OCI-LY1 (cell line): Measurements from ENCODE around the gene GUCA1A.

Experiments used
- H2AFZ ChIP-seq: fragments of 200-600 bp; sonication (generic), shearing (Covaris generic); 2 replicates; pipeline ENCODE4 v1.6.0; 2014; ENCODE audit warnings: antibody characterized with exemption, mild to moderate bottlenecking, low read length
- H3F3A ChIP-seq: fragments of 200-600 bp; sonication (generic), shearing (Covaris generic); 2 replicates; pipeline ENCODE4 v1.6.0; 2014; ENCODE audit warnings: mild to moderate bottlenecking, antibody characterized with exemption, low read length, moderate library complexity; ENCODE audit not compliant: insufficient read depth
- H3K27ac ChIP-seq: fragments of 200-600 bp; sonication (generic); 2 replicates; pipeline ENCODE4 v1.5.1; 2014; ENCODE audit warnings: low read length, mixed run types, mild to moderate bottlenecking, low read depth; ENCODE audit not compliant: poor library complexity, severe bottlenecking
- H3K27me3 ChIP-seq: fragments of 200-600 bp; sonication (generic); 2 replicates; pipeline ENCODE4 v1.6.0; 2014; ENCODE audit warnings: antibody characterized with exemption, mild to moderate bottlenecking, low read length, moderate library complexity; ENCODE audit not compliant: insufficient read depth
- H3K36me3 ChIP-seq: fragments of 200-600 bp; sonication (generic); 2 replicates; pipeline ENCODE4 v1.6.1; 2014; ENCODE audit warnings: mild to moderate bottlenecking, antibody characterized with exemption, low read length, moderate library complexity, mixed read lengths; ENCODE audit not compliant: insufficient read depth
- H3K4me1 ChIP-seq: fragments of 200-600 bp; sonication (generic); 2 replicates; pipeline ENCODE4 v1.5.1; 2014; ENCODE audit warnings: mild to moderate bottlenecking, low read length, moderate library complexity; ENCODE audit not compliant: insufficient read depth, severe bottlenecking
- H3K4me2 ChIP-seq: fragments of 200-600 bp; sonication (generic), shearing (Covaris generic); 2 replicates; pipeline ENCODE4 v1.6.1; 2014; ENCODE audit warnings: low read length
- H3K4me3 ChIP-seq: fragments of 200-600 bp; sonication (generic); 2 replicates; pipeline ENCODE4 v1.5.1; 2014; ENCODE audit warnings: low read length, low read depth, mild to moderate bottlenecking, mixed read lengths; ENCODE audit not compliant: poor library complexity, severe bottlenecking
- H3K79me2 ChIP-seq: fragments of 200-600 bp; shearing (Covaris generic); 2 replicates; pipeline ENCODE4 v1.6.1; 2016; ENCODE audit warnings: mixed run types, low read length, mixed read lengths; ENCODE audit not compliant: insufficient read depth
- H3K9ac ChIP-seq: fragments of 200-600 bp; sonication (generic), shearing (Covaris generic); 2 replicates; pipeline ENCODE4 v1.6.1; 2014; ENCODE audit warnings: mild to moderate bottlenecking, low read length, mixed read lengths
- H3K9me2 ChIP-seq: fragments of 200-600 bp; sonication (generic), shearing (Covaris generic); 2 replicates; pipeline ENCODE4 v1.6.1; 2014; ENCODE audit warnings: low read depth, mild to moderate bottlenecking, low read length, mixed read lengths
- H3K9me3 ChIP-seq: fragments of 200-600 bp; shearing (Covaris generic); 2 replicates; pipeline ENCODE4 v1.6.1; 2014; ENCODE audit warnings: low read length, mixed read lengths
- H4K20me1 ChIP-seq: fragments of 200-600 bp; sonication (generic), shearing (Covaris generic); 2 replicates; pipeline ENCODE4 v1.6.0; 2016; ENCODE audit warnings: mild to moderate bottlenecking, low read length; ENCODE audit not compliant: insufficient read depth
- EZH2 ChIP-seq: fragments of 200-600 bp; sonication (generic), shearing (Covaris generic); IDR thresholded peaks from 2 replicates; pipeline ENCODE4 v1.8.0; 2017; ENCODE audit warnings: borderline replicate concordance, mixed run types, mild to moderate bottlenecking, antibody characterized with exemption, low read length, moderate library complexity, mixed read lengths
- TF ChIP-seq, protein P1 (sequence below): fragments of 200-600 bp; sonication (generic), shearing (Covaris generic); IDR thresholded peaks from 2 replicates; pipeline ENCODE4 v1.5.1; 2017; ENCODE audit warnings: mild to moderate bottlenecking, antibody characterized with exemption, low read length, moderate library complexity, mixed read lengths

GUCA1A gene

GRCh38 chr6:42177514-42178364 is 4.6 kb downstream of the GUCA1A start:
- H3K9me3 ChIP-seq, result no peaks in the 10 kb centered on the region
- peak overlapping the region; percentile 53 for H3K4me2 ChIP-seq
- no peak overlapping the region for H3K9ac ChIP-seq
- no peaks in the 10 kb centered on the region for H3K79me2 ChIP-seq
- H3K9me2 ChIP-seq, result no peaks in the 10 kb centered on the region
- H2AFZ ChIP-seq, result no peak overlapping the region
- peak overlapping the region; percentile 10 for H3K4me3 ChIP-seq
- H3K27ac ChIP-seq, result no peak overlapping the region
- H4K20me1 ChIP-seq, result no peaks in the 10 kb centered on the region
- no peaks in the 10 kb centered on the region for H3F3A ChIP-seq
- TF ChIP-seq, protein P1, sequence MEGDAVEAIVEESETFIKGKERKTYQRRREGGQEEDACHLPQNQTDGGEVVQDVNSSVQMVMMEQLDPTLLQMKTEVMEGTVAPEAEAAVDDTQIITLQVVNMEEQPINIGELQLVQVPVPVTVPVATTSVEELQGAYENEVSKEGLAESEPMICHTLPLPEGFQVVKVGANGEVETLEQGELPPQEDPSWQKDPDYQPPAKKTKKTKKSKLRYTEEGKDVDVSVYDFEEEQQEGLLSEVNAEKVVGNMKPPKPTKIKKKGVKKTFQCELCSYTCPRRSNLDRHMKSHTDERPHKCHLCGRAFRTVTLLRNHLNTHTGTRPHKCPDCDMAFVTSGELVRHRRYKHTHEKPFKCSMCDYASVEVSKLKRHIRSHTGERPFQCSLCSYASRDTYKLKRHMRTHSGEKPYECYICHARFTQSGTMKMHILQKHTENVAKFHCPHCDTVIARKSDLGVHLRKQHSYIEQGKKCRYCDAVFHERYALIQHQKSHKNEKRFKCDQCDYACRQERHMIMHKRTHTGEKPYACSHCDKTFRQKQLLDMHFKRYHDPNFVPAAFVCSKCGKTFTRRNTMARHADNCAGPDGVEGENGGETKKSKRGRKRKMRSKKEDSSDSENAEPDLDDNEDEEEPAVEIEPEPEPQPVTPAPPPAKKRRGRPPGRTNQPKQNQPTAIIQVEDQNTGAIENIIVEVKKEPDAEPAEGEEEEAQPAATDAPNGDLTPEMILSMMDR, result no peak
- TF ChIP-seq EZH2, result no peak
- H3K4me1 ChIP-seq, result peaks cover 6% of the 10 kb centered on the region
- H3K36me3 ChIP-seq, result no peaks in the 10 kb centered on the region
- H3K27me3 ChIP-seq, result peaks cover 3% of the 10 kb centered on the region; the same call in 1 of the 2 replicates

GRCh38 chr6:42179261-42179944 is 6.2 kb downstream of the GUCA1A start:
- H3K9me3 ChIP-seq, result no peaks in the 10 kb centered on the region
- H3K9me2 ChIP-seq, result no peaks in the 10 kb centered on the region
- no peaks in the 10 kb centered on the region; the same call in 1 of the 2 replicates for H3K27me3 ChIP-seq
- no peaks in the 10 kb centered on the region for H3K36me3 ChIP-seq
- no peak overlapping the region for H3K4me2 ChIP-seq
- TF ChIP-seq EZH2, result no peak
- TF ChIP-seq, protein P1, result no peak
- H3K4me1 ChIP-seq, result peaks cover 6% of the 10 kb centered on the region
- no peaks in the 10 kb centered on the region for H4K20me1 ChIP-seq
- no peak overlapping the region for H3K4me3 ChIP-seq
- H3K79me2 ChIP-seq, result no peaks in the 10 kb centered on the region
- H3K9ac ChIP-seq, result no peak overlapping the region
- H2AFZ ChIP-seq, result no peak overlapping the region
- H3F3A ChIP-seq, result no peaks in the 10 kb centered on the region
- H3K27ac ChIP-seq, result no peak overlapping the region

GRCh38 chr6:42179945-42180313 is 6.8 kb downstream of the GUCA1A start:
- Histone ChIP-seq H3K9me2 (no peaks in the 10 kb centered on the region), H3K4me3 (no peak overlapping the region), H3K27me3 (no peaks in the 10 kb centered on the region; the same call in 1 of the 2 replicates), H3F3A (no peaks in the 10 kb centered on the region), H3K9ac (no peak overlapping the region), H3K4me2 (no peak overlapping the region), H4K20me1 (no peaks in the 10 kb centered on the region), H3K27ac (no peak overlapping the region), H3K9me3 (no peaks in the 10 kb centered on the region), H3K4me1 (peaks cover 6% of the 10 kb centered on the region), H3K79me2 (no peaks in the 10 kb centered on the region), H3K36me3 (no peaks in the 10 kb centered on the region), H2AFZ (no peak overlapping the region)
- no peak for TF ChIP-seq EZH2
- TF ChIP-seq, protein P1, result no peak
